GM19238 (cell line): ENCODE data around the gene MLLT3.

Experiments
- DNase-seq: peaks from one replicate; pipeline ENCODE4 v3.0.0; 2011; ENCODE audit warnings: low spot score; ENCODE audit not compliant: insufficient read length

The MLLT3 gene

DNA sequence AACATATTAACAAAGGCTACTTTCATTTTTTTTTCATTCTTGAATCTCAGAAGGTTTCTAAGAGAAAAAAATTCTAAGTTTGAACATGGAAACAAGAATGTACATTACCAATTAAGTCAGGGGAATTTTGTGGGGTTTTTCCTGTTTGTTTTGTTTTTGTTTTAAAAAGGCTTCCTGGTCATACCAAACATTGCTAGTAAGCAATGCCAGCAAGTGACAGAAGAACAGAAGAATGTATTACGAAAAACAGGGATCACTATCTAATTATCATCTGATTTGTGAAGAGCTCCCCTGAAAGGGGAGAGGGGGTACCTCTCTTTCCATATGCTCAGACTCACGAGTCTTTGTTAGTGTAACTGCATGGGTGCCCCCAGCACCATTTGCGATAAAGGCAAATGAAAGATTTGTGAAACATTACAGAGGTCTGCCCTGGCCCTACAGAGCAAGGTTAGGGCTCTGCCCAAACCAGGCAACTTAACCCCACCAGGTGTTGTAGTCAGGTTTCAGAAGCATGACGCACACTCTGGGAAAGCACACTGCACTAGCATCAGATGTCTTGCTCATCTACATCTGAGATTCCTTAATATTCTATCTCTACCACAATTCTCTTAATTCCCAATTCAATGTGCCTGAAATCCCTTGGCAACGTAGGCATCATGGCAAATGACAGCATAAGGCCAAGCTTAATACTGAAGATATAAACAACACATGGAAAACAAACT, 268.2 kb downstream of the MLLT3 start:
- DNase-seq: no peak

- DNase-seq: no peak
These were observed 268.8 kb downstream of the MLLT3 start for GRCh38 chr9:20353524-20353923.

GRCh38 chr9:20352591-20352990, 269.7 kb downstream of the MLLT3 start:
- DNase-seq: no peak

GRCh38 chr9:20351715-20352114, 270.6 kb downstream of the MLLT3 start:
- DNase-seq: no peak

DNA sequence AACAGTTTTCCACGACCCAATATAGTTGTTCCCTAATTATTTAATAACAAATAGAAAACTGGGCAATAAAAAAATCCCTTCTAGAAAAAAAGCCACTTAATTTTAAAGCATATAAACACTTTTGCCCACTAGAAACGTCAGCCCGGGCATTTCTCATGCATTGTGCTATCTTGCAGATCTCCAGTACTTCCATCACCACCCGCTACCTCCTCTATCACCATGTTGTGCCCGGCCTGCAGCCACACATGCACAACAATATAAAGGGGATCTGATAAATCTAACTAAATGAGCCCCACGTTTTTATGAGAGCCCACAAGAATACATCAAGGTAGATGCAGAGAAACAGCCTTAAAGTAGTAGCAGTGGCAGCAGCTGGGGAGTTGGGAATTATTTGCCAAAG, 272.7 kb downstream of the MLLT3 start:
- no peak for DNase-seq

- no peak for DNase-seq
These were observed 279.0 kb downstream of the MLLT3 start for GRCh38 chr9:20343325-20343724.

DNA sequence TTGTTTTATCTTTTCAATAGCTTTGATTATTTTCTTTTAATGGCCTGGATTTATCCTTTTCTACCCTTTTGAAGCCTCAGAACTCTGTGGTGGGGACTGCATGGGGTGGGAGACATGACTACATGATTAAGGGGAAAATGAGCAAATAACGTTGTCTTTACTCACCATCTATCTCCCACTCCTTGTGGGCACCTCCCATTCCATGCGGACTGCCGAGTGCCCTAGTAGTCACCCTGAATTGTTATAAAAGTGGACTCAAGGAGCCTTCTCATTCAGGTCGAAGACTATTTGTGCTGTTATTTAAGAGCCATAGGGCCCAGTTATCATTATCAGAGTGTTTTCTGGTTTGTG, 281.8 kb downstream of the MLLT3 start:
- no peak for DNase-seq

- DNase-seq: no peak
These were observed 286.5 kb downstream of the MLLT3 start for GRCh38 chr9:20335668-20336332.

GRCh38 chr9:20333991-20334390, 288.3 kb downstream of the MLLT3 start:
- no peak for DNase-seq

DNA sequence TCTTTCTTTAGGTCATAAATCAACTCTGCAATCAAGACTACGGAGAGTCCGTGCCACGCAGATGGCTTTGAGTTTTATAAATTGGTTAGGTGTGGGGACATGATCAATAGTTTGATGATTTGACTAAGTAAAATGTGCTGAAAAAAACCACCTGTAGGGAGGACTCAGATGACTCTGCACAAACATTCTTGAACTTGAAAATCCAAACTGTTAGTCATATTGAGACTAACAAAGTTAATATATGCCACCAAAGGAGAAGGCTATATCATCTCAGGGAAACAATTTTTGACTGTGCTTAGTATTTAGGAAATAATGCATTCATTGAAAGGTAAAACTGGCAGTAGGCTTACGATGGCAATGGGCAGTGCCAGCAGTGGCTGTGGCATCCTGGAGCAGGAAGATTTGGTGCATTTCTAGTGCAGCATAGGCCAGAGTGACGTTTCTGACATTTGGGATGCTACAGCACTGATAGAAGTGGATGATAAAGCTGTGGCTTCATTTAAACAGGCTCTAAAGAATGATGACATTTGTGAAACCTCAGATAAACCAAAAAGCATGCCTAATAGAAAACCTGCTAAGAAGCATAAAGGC, 291.1 kb downstream of the MLLT3 start:
- peak; percentile 5 for DNase-seq

GRCh38 chr9:20330688-20331087, 291.6 kb downstream of the MLLT3 start:
- no peak for DNase-seq

DNA sequence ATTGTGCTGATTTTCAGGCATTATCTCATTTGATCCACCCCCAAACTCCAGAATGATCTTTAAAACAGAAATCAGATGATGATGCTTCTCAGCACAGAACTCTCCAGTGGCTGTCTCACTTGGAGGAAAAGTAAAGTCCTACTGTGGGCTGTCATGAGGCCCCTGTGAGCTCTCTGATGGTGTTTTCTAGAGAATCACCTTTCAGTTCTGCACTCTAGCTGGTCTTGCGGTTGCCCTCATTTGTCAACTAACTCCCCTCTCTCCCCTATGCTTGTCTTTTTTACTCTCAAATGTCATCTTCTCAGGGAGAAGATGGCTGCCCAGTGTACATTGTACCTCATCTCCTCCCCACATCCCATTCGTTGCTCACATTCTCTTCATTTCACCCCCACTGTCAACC, 295.8 kb downstream of the MLLT3 start:
- DNase-seq: no peak

- DNase-seq: no peak
These were observed 297.3 kb downstream of the MLLT3 start for GRCh38 chr9:20325008-20325407.

- no peak for DNase-seq
These were observed 300.1 kb downstream of the MLLT3 start for GRCh38 chr9:20322212-20322611.

GRCh38 chr9:20321423-20322082, 300.7 kb downstream of the MLLT3 start:
- no peak for DNase-seq

GRCh38 chr9:20320921-20321320, 301.4 kb downstream of the MLLT3 start:
- no peak for DNase-seq

GRCh38 chr9:20319641-20320337, 302.5 kb downstream of the MLLT3 start:
- DNase-seq: no peak

GRCh38 chr9:20319241-20319640, 303.1 kb downstream of the MLLT3 start:
- no peak for DNase-seq

DNA sequence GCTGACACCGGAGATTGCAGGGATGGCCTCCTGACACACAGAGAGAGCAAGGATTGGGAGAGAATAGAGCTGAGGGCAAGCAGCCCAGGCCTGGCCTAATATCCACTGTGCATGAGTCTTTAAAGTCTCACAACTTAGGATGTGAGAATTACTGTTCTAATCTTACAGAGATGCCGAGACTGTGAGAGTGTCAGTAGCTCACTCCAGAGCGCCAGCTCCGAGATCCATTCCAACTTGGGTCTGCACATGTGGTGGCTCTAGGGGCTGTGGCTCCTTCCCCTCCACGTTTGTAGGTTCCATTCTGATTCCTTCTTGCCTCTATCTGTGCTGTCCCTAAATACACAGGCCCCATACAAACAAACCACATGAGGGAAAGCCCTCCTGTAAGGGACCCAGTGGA, 304.6 kb downstream of the MLLT3 start:
- DNase-seq: no peak

DNA sequence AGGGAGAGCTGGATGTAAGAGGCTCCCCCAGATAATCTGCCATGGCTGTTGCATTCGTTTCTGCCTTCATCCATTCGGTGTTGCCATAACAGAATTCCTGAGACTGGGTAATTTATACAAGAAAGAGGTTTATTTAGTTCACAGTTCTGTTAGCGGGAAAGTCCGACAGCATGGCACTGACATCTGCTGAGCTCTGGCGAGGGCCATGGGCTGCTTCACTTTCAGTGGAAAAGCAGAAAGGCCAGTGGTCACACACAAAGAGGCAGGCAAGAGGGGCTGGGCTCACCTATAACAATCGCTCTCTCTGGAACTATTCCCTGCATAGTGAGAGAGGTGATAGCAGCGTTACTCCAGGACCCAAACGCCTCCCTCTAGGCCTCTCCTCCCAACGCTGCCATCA, 305.9 kb downstream of the MLLT3 start:
- no peak for DNase-seq

GRCh38 chr9:20315677-20316076, 306.6 kb downstream of the MLLT3 start:
- DNase-seq: no peak

DNA sequence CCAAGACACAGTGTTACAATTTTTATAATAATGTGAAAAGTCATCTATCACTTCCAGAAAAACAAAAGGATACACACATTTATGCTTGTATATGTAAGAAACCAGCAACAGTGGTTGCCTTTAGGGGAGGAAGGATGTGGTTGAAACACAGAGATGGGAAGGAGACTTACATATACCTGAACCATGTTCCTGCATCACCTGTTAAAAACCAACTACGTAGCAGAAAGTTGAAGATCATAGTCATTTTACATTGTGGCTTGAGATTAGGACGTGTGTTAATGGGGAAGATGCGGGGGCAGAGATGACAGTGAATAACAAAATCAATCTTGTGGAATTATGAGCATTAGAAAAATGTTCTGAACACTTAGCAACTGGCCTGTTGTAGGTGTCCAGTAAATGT, 307.3 kb downstream of the MLLT3 start:
- no peak for DNase-seq
